Hypothalamus (tissue), 51 donors: Measurements from ENCODE around the gene ESYT3.
A peak's percentile ranks its signal among the peaks of the same experiment; 100 is the strongest.

Source experiments
- DNase-seq, 51 donors: peaks; one replicate each; lab custom pipeline; 2025; lab: John Stamatoyannopoulos, UW

Gene ESYT3, protein sequence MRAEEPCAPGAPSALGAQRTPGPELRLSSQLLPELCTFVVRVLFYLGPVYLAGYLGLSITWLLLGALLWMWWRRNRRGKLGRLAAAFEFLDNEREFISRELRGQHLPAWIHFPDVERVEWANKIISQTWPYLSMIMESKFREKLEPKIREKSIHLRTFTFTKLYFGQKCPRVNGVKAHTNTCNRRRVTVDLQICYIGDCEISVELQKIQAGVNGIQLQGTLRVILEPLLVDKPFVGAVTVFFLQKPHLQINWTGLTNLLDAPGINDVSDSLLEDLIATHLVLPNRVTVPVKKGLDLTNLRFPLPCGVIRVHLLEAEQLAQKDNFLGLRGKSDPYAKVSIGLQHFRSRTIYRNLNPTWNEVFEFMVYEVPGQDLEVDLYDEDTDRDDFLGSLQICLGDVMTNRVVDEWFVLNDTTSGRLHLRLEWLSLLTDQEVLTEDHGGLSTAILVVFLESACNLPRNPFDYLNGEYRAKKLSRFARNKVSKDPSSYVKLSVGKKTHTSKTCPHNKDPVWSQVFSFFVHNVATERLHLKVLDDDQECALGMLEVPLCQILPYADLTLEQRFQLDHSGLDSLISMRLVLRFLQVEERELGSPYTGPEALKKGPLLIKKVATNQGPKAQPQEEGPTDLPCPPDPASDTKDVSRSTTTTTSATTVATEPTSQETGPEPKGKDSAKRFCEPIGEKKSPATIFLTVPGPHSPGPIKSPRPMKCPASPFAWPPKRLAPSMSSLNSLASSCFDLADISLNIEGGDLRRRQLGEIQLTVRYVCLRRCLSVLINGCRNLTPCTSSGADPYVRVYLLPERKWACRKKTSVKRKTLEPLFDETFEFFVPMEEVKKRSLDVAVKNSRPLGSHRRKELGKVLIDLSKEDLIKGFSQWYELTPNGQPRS

GRCh38 chr3:138434276-138434874, at the start of gene ESYT3:
Gene ESYT3, plus strand, starts transcription at chr3:138434616. Its CDS starts 183 bp downstream, at chr3:138434799.
- peak in 36 of 51 donors; percentile 7 to 71 (median 48) for DNase-seq

- DNase-seq = no peak
These were observed 49.4 kb upstream of the ESYT3 start for GRCh38 chr3:138384976-138385375.

DNA sequence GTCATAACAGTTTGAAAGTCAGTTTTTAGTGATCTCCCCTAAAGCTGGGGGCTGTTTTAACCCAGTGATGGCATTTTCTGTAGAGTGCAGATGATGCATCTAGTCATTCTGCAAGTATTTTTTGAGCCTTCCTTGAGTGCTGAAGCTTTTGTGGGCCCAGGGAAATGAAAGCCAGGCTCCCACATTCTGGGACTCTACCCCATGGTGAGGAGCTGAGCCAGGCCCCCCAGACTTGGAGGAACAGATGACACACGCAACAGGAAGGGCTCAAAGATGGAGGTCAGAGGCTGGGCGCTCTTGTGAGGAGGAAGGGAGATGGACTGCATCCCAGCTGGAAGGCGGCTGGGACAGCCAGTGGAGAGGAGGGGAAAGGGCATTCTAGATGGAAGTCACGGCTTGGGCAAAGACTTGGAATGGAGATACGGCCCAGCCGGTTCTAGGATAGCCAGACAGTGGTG, 45.2 kb upstream of the ESYT3 start:
- DNase-seq = peak in 7 of 51 donors; percentile 16 to 47 (median 32)

DNA sequence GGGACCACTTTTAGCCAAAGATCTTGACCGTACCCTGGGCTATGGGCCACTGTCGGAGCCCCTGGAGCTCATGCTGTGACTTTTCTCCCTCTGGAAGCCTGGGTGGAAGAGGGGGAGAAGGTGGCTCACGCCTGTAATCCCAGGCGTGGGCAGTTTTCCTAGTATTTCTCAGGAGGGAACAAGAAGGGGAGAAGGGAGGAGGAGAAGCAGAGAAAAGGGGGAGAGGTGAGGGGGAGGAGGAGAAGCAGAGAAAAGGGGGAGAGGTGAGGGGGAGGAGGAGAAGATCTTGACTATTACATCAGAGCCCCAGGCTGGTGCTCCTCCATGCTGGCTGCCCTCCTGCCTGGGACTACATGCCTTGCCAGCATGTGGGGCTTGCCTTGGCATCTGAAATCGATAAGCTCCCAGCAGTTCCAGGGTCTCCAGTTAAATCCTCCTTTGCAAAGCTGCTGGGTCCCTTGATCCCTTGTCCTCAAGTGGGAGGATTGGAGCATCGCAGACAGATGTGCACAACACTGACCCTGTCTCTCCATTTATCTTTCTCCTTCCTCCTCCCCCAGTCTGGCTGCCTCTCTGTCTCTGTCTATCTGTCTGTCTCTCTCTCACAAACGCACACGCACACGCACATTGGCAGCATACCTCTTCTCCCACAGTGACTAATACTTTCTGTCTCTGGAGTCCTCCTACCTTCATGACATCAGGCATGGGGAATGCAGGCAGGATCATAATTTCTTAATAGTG, 44.4 kb upstream of the ESYT3 start:
- peak in 3 of 51 donors; percentile 37 to 67 (median 66) for DNase-seq

DNA sequence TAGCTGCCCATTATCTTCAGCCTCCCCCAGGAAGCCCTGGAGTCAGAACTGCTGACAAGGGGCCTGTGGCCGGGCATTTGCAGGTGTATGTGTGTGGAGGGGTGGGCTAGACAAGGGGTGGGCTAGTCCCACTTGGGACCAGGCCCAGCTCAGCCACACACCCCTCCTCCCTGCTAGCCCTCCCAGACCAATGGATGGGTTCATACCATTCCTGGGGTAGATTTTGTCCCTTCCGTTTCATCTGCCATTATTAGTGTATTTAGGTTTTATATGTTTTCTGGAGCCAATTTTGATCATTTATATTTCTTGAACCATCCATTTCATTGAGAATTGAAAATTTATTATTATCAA, 43.9 kb upstream of the ESYT3 start:
- DNase-seq = no peak

DNA sequence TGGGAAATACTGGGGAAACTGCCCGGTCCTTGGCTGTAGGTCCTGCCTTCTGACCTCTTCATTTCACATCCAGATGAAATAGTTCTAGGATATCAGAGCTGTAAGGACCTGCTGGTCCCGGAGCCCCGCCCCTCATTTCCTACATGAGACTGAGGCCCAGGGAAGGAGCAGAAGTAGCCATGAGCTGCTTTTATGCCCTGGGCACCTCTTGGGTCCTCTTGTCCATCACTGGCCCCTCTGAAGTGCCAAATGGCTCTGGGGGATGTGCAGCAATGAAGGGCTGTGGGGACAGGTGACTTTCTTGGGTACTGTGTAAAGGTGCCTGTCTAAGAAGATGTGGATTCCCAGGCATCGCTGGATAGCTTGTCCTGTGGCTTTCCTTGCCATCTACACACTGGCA, 40.3 kb upstream of the ESYT3 start:
- DNase-seq = no peak

- no peak for DNase-seq
These were observed 39.7 kb upstream of the ESYT3 start for GRCh38 chr3:138394686-138395085.

- peak in 4 of 51 donors; percentile 8 to 37 (median 12) for DNase-seq
These were observed 38.3 kb upstream of the ESYT3 start for GRCh38 chr3:138395865-138396751.

DNA sequence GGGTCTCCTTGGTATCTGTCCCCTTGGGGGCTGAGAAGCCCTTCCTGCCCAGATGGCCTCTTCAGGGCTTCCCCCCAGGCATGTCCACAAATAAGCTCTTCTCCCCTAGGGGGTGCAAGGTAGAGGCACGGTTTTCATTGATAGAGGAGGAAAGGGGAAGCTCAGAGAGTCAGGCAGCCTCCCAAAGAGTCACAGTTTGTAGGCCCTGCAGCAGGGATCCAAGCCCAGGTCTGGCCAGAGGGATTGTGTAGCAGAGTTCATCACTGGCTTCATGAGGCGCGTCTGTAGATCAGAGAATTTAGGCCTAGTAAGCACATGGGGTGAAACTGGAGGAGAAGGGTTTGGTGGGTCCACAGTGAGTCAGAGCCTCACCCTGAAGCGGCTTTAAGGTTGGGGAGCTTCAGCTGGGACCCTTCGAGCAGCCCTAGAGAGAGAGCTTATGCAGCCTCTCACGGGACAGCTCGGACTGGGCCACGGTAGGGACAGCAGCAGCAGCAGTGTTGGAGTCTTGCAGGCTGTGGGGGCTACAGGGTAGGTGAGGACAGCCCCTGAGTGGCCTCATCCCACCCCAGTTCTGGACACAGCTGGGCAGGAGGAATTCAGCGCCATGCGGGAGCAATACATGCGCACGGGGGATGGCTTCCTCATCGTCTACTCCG, 37.5 kb upstream of the ESYT3 start:
- DNase-seq = no peak

DNA sequence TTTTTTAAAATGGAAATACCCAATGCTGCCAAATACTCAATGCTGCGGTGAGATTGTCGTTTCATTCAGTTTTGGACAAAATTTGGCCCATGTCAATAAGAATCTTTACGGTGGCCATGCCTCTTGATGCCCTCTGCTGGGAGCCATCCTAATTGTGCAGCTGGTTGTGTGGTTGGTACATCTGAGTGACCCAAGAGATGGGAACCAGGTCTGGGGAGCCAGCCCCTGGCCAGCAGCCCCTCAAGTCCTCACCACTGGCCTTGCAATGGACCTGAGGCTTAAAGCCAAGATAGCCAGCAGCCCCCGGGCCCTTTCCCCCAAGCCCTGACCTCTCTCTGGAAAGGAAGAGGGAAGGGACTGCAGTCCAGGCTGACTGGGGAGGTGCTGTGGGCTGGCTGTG, 36.4 kb upstream of the ESYT3 start:
- DNase-seq = peak in 8 of 51 donors; percentile 18 to 43 (median 24)

DNA sequence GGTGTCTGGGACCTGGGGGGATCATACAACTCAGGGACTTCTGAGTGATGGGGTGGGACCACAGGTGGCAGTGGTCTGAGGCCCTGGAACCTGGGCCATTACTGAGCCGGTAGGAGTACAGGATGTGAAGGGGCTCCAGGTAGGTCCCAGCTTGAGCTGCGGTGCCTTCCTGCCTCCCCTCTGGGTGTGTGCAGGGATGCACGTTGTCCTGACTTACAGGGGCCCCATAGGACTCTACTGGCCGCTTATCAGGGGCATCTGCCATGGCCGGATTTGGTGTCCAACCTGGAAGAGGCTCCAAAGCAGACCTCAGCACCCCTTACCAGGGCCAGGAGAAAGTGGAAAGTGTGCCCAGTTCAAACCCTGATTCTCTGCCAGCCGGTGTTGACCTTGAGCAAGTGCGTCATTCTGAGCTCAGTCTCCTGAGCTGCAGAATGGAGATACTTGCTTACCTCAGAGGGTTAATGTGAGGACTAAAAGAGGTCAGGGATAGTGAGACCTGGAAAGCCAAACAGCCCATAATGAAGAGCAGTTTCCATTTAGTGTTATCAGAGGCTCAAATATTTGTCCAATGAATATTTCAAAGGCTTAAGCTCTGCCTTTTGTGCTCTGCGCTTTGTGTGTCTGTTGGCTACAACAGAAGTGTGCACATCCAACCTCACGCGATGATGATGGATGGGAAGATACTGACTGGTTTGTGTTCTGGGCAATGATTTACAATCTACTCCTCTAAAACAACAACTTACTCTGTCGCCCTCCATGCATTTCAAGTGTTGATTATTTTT, 35.4 kb upstream of the ESYT3 start:
- DNase-seq = peak in 1 of 51 donors; percentile 15

GRCh38 chr3:138399766-138400165, 34.6 kb upstream of the ESYT3 start:
- no peak for DNase-seq

- peak in 3 of 51 donors; percentile 16 to 28 (median 26) for DNase-seq
These were observed 33.8 kb upstream of the ESYT3 start for GRCh38 chr3:138400651-138401070.

- peak in 3 of 51 donors; percentile 20 to 24 (median 22) for DNase-seq
These were observed 32.6 kb upstream of the ESYT3 start for GRCh38 chr3:138401834-138402233.

DNA sequence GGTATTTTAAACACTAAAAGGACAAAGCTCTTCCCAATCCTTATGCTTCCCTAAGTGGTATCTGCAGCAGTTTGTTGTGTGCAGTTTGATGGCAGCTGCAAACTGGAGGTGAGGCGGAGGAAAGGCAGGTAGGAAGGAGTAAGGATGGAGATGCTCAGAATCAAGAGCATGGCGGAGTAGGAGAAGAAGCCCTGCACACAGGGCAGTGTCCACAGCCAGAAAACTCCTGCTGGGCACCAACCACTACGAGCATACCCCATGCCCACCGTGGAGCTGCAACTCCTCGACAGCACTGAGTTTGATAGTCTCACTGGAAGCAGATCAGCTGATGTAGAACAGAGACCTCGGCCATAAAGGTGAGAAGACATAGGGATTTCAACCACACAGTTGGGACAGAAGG, 30.3 kb upstream of the ESYT3 start:
- no peak for DNase-seq

GRCh38 chr3:138405001-138405400, 29.4 kb upstream of the ESYT3 start:
- no peak for DNase-seq

DNA sequence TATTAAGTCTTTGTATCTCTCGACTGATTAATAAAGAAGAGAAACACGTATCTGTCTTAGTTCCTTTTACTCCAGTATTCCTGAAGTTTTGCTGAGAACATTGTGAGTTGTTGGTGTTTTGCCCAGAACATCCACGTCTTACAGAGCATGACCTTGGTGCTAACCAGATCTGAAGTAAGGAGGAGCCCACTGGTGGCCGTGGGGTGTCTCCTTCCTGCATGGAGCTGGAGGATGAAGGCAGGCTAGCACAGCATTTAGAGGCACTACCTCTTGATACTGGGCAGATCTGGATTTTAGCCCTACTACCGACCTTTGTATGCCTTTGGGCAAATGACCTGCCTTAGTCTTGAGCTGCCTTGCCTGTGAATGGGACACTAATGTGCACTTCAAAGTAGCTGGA, 28.9 kb upstream of the ESYT3 start:
- DNase-seq = no peak

GRCh38 chr3:138406606-138407005, 27.8 kb upstream of the ESYT3 start:
- no peak for DNase-seq
